ACHN (cell line): Measurements from ENCODE around the gene DENND4C.
A peak's percentile ranks its signal among the peaks of the same experiment; 100 is the strongest.
"Not testable (repeated sequence)": the region's sequence is repeated elsewhere in the genome, so short reads cannot be mapped to it uniquely, and the experiment has no call there.

Experiments used
- DNase-seq: peaks from one replicate; pipeline ENCODE4 v3.0.0-alpha.2; 2015
- in situ Hi-C: cut with HindIII; loops from 2 replicates; pipeline ENCODE4 v1.10.0; 2017; ENCODE audit warnings: low sequenced_read_pairs, low pct_ligation_motif_present, low pct_unique_long_range_greater_than_20kb

Gene DENND4C

DNA sequence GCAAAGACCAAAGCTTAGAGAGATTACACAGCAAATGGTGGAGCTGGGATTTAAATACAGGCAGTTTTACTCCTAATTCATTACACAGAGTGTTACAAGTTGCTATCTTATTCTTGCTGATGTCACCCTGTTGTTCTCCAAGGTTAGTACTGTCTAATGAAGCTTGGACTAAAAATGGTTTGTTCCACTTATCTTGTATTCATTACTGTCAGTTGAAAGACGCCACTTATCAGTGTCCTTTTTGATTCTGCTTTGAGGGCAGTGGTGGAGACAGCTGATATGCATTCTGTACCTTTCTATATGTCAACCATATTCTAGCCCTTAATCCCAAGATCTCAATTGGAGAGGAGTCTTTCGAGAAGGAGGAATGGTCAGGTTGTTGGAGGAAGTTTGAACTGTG is 14.0 kb upstream of the DENND4C start:
- no peak for DNase-seq
- in situ Hi-C loops: no loop called here

DNA sequence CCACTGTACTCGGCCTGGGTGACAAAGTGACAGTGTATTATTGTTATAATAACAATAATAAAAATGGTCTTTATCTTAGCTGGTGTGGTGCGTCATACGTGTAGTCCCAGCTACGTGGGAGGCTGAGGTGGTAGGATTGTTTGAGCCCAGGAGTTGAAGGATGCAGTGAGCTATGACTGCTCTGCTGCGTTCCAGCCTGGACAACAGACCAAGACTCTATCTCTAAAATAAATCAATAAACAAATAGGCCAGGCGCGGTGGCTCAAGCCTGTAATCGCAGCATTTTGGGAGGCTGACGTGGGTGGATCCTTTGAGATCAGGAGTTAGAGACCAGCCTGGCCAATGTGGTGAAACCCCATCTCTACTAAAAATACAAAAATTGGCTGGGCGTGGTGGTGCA is 9.2 kb upstream of the DENND4C start:
- no peak for DNase-seq
- in situ Hi-C loops: no loop called here

DNA sequence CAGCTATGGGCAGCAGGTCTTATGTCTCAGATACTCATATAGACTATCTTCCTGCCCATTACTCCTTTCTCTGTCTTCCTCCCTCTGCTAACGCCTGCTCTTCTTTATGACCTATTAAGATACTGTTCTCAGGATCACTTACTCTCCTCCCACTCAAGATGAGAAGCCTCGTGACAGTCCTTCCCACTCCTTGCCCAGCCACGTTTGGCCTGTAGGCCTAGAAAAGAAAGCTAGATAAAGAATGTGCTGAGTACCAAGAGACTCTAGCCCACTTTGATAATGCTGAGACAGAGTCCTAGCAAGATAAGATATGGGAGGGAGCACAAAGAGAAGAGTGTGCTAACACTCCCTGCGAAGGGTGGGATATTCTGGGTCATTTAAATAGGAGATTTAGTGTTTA is 6.8 kb upstream of the DENND4C start:
- DNase-seq: no peak
- in situ Hi-C loops: no loop called here

DNA sequence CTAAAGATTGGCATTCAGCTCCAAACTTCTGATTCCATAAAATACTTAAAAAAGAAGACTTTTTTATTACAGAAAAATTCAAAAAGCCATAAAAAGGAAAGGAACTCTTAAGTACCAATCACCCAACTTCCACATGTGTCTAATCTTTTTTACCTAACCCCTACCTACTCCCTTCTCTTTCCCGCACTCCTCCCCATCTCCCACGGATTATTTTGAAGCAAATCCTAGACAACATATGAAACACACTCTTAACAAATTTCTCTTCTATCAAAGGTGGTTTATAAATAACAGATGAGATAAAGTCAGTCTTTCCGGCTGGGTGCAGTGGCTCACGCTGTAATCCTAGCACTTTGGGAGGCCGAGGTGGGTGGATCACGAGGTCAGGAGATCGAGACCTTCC is 5.9 kb upstream of the DENND4C start:
- no peak for DNase-seq
- in situ Hi-C loops: no loop called here

DNA sequence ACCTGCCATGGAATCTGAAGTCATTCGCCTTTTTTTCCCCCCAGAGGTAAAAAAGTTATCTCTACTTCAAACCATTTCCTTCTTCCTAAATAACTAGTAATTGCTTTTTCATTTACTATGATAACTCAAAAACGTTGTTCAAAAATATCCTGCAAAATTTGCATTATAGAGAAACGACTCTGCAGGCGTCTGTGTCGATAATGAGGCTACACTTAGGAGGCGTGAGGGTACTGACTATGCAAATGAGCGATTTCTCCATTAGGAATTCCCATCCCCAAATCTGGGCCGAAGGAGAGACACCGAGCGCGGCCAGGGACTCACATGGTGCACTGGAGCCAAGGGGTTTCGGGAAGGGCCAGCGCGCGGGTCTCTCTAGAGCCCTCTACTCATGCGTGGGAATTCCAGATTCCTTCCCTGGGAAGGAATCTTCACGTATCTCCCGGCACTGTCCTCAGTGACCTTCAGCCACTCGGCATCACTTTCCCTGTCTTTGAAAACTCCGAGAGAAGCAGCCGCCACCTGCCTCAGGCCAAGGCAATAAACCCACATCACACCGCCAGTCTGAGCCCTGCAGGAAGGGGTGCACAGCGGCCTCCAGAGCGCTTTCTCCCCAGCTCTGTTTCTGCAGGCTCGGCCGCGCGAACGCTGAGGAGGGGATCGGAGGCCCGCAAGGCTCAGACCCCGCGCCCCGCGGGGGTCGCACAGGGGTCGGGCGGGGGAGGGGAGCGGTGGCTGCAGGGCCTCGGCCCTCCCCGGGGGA is 718 bp upstream of the DENND4C start:
- DNase-seq: peak; percentile 59
- in situ Hi-C loops: no loop called here

- DNase-seq: peak; percentile 26
- in situ Hi-C loops: no loop called here
Observed at GRCh38 chr9:19231126-19231903, 822 bp downstream of the DENND4C start.

- peak; percentile 4 for DNase-seq
- in situ Hi-C loops: no loop called here
Observed at GRCh38 chr9:19231904-19232822, 1.7 kb downstream of the DENND4C start.

GRCh38 chr9:19232823-19233194 is 2.3 kb downstream of the DENND4C start:
- in situ Hi-C loops: no loop called here

GRCh38 chr9:19233344-19233743 is 2.9 kb downstream of the DENND4C start:
- DNase-seq: peak; percentile 11
- in situ Hi-C loops: no loop called here

More at GRCh38 chr9:19232823-19233194, 2.3 kb downstream of the DENND4C start:
- DNase-seq: peak; percentile 5

GRCh38 chr9:19239955-19240354 is 9.5 kb downstream of the DENND4C start:
- in situ Hi-C loops: no loop called here
- DNase-seq: no peak

DNA sequence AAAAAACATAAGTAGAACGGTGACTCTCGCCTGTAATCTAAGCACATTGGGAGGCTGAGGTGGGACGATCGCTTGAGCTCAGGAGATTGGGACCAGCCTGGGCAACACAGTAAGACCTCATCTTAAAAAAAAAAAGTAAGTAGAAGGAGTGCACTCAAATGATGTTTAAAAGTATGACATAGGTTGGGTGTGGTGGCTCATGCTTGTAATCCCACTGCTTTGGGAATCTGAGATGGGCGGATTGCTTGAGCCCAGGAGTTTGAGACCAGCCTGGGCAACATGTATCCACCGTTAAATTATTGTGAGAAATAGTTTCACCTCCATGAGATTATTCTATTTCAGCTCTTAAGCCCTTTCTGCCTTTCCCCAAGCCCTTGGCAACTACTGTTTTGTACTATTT is 11.2 kb downstream of the DENND4C start:
- no peak for DNase-seq
- in situ Hi-C loops: no loop called here

DNA sequence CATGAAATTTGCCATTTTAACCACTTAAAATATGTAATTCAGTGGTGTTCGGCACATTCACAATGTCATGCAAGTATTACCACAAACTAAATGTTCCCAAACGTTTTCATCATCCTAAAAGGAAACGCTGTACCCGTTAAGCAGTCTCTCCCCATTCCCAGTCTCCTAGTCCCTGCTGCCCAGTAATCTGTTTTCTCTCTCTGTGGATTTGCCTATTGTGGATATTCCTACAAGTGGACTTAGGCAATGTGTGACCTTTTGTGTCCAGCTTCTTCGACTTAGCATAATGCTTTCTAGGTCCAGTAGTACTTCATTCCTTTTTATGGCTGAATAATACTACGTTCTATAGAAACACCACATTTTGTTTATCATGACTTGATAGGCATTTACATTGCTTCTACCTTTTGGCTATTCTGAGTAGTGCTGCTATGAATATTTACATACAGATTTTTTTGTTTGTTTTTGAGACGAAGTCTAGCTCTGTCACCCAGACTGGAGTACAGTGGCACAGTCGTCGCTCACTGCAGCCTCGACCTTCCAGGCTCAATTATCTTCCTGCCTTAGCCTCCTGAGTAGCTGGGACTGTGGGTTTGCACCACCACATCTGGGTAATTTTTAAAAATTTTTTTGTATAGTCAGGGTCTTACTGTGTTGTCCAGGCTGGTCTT is 13.0 kb downstream of the DENND4C start:
- no peak for DNase-seq
- in situ Hi-C loops: no loop called here

GRCh38 chr9:19246891-19247290 is 16.4 kb downstream of the DENND4C start:
- in situ Hi-C loops: no loop called here
- DNase-seq: no peak

GRCh38 chr9:19247420-19247819 is 16.9 kb downstream of the DENND4C start:
- DNase-seq: no peak
- in situ Hi-C loops: no loop called here

GRCh38 chr9:19250346-19250745 is 19.9 kb downstream of the DENND4C start:
- DNase-seq, in situ Hi-C loops: not testable (repeated sequence)

GRCh38 chr9:19251203-19251602 is 20.7 kb downstream of the DENND4C start:
- in situ Hi-C loops, DNase-seq: not testable (repeated sequence)

- DNase-seq, in situ Hi-C loops: not testable (repeated sequence)
Observed at GRCh38 chr9:19251622-19252021, 21.1 kb downstream of the DENND4C start.

DNA sequence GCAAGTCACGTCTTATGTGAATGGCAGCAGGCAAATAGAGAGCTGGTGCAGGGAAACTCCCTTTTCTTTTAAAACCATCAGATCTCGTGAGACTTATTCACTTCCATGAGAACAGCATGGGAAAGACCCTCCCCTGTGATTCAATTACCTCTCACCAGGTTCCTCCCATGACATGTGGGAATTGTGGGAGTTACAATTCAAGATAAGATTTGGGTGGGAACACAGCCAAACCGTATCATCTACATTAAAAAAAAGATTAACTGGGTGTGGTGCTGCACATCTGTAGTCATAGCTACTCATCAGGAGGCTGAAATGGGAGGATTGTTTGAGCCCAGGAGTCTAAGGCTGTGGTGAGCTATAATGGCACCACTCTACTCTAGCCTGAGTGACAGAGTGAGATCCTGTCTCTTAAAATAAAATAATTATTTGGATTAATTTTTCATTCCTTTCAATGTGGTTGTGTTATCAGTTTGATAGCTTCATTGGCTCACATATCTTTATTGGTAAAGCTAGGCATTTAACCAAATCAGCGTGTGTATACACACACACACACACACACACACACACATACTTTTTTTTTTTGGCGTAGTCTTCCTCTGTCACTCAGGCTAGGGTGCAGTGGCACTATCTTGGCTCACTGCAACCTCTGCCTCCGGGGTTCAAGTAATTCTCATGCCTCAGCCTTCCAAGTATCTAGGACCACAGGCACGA is 21.8 kb downstream of the DENND4C start:
- DNase-seq: no peak
- in situ Hi-C loops: no loop called here
